ENCODE data around the gene UQCR11.
"Not testable (repeated sequence)": the region's sequence is repeated elsewhere in the genome, so short reads cannot be mapped to it uniquely, and the experiment has no call there.

UQCR11 gene

DNA sequence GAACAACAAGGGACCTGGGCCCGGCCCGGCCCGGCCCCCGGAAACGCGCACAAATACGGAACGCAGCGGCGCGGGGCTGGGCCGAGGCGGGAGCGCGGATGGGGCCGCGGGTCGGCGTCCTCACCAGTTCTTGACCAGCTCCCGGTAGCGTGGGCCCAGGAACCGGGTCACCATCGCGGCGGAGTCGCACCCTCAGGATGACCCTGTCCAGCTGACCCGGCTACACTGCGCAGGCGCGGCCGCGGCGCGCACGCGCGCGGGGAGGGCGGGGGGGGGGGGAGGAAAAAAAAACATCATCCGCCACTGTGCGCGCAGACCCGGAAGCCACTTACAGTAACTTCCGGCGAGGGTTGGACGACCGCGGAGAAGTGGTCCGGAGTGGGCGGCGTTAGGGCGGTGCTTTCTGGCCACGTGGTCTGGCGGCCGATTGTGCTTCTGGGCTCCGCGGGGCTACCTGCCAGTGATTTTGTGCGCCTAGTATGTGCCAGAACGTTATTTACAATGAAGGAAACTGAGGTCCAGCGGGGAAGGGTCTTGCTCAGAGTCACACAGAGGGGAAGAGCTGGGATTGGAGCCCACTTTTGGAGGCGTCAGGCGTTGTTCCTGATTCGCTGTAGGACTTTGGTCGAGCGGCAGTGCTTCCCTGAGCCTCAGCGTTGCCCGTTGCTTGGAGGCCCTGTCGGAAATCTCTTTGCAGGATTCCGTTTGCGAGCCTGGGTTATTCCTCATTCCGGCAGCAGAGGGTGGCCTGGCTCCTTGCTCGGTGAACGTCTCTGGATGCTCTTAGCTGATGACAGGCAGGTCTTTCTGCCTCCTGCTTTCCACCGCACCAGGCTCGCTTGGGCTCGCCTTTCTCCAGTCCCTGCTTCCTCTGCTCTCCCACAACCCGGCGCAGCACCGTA, at the start of gene UQCR11:
UQCR11 (minus strand) TSS at position 227 of the 902 bp plus-strand sequence; CDS start at position 174, 53 bp downstream.
- peak; percentile 93 for DNase-seq

DNA sequence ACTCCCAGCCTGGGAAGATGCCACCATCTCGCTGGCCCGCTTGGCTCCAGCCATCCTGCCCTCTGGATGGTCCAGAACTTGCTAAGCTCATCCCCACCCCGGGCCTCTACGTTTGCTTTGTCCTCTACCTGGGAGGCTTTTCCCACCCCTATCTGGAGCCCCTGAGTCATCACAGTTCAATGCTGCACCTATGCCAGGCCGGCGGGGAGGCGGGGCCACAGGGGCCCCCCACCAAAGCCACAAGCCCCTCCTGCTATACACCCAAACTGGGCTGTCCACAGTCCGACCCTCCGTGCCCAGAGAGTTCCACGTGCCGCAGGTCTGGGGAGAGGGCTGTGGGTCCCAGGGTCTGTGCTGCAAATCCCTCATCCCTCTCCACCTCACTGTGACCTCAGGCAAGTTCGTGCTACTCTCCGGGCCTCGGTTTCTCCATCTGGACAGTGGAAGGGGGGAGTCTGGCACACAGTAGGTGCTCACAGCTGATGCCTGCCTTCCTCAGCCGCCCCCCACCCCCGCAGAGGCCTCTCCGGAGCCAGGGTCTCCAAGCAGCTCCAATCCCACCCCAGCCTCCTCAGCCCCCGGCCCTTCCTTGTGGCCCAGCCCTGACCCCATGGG, 49.0 kb upstream of the UQCR11 start:
- DNase-seq = no peak

DNA sequence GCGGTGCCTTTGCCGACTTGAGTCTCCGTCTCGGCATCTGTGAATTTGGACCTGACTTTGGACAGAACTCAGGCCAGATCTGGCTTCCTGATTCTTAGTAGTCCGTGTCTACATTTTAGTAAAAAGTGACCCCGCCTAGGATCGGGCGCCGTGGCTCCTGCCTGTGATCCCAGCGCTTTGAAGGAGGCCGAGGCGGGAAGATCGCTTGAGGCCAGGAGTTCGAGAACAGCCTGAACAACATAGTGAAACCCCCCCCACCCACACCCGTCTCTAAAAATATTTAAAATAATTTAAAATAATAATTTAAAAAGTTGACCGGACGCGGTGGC, 48.0 kb upstream of the UQCR11 start:
- no peak for DNase-seq

GRCh38 chr19:1652471-1653299, 47.4 kb upstream of the UQCR11 start, which contains the start of gene TCF3:
TSS of gene TCF3 (minus strand) at chr19:1652615. CDS start at chr19:1650248, 2,367 bp downstream.
- peak; percentile 99 to 100 for DNase-seq

- DNase-seq = peak in 1 of 2 donors; percentile 47
Measured at GRCh38 chr19:1651568-1652291, 46.5 kb upstream of the UQCR11 start.

GRCh38 chr19:1650650-1651567, 45.6 kb upstream of the UQCR11 start:
- peak; percentile 67 to 83 for DNase-seq

DNA sequence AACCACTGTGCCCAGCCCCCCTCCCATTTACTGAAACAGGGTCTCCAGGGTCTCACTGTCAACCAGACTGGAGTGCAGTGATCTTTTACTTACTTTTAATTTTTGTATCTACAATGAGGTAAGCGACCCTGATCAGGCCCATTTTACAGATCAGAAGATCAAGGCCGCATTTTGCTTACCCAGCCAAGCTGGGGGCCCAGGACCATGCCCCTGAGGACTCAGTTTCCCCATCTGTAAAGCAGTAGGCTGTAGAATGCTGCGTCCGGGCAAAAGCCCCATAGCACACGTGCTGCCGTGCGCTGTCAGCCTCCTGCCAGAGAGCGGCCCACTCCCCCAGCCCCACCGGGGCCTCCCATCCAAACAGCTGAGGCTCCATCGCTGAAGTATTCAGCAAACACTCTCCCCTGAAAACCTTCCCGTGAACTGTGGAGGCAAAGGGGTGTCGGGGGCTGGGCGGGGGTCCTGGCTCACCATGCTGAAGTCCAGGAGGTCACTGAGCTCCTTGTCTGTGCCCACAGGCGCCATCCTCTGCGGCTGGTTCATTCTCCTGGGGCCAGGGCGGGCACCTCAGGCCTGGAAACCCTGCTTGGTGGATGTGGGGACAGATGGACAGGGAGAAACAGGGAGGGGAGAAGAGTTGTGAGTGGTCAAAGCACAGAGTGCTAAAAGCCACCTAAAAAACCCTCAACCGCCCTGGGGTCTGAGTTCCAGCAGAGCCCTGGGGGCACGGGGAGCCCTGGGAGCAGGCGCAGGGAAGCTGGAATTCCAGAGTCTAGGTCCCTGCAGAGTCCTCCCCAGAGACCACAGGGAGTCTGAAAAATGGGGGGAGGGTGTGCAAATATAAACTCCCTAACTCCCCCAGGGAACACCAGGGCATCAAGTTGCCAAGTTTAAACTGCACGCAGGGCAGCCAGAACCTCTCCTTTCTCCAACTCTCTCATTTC, 44.7 kb upstream of the UQCR11 start:
- DNase-seq = no peak

GRCh38 chr19:1648920-1649541, 43.8 kb upstream of the UQCR11 start:
- no peak for DNase-seq

DNA sequence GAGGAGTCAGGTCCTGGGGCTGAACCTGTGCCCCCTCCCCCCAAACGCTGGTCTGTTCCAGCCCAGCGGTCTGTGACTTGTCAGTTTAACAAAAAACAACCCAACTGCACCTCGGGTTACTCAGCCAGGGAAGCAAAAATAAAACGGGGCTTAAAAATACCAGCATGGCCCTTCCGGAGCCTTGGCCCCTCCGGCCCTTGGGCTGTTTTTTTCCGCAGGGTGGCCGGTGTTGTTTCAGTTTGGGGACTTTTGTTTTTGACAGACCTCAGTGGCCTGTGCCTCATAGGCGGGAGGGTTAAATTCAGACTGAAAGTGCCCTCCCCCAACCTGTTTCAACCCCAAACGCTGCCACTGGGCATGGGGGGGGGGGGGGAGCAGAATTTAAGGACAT, 43.2 kb upstream of the UQCR11 start:
- DNase-seq = no peak

- DNase-seq = no peak
Measured at GRCh38 chr19:1647501-1648458, 42.5 kb upstream of the UQCR11 start.

DNA sequence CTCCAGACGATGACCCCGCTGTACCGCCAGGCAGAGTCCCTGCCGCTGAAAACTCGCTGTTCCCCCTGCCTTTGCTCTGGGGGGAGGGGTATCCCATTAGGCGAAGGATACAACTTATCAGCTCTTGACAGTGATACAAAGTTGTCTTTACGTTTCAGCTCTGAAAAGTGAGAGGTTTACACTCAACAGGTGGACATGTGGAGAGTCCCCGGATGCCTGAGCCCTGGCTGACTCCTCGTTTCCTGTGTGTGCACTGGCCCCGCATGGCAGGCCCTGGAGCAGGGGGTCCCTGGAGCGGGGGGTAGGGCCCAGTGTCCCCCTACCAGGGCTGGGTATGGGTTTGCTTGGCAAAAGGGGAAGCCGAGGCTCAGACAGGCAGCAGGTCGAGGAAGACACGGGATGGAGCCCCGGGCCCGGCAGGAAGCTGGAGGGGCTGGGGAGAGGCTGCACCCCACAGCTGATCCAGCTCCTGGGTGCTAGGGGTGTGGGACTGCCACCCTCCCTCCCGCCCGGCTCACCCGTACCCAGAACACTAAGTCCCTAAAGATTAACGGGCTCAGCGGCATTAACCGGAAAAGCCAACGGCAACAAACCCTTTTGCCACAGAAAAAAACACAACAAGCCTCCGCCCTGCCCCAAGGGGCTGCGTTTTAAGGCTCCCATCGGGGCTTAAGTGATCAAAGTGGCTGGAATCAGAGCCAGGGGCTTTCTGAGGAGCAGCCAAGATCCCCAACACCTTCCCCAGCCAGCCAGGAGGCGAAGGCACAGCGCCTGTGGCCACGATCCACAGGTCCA, 41.6 kb upstream of the UQCR11 start:
- DNase-seq = no peak

DNA sequence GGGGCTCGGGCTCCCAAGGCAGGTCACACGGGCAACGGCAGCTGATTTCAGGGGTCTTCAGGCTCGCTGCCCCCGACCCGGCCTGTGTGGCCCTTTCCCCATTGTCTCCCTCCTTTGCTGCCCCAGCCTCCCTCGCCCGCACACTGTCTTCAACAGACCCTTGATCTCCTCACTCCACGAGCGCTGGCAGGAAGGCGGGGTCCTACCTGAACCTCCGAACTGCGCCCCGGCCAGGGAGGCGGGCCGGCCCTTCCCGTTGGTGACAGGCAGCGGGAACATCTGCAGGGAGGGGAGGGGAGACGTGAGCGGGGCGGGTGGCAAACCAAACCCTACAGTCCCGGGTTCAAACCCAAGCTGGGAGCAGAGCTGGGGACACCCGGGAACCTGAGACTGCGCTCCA, 40.9 kb upstream of the UQCR11 start:
- no peak for DNase-seq

DNA sequence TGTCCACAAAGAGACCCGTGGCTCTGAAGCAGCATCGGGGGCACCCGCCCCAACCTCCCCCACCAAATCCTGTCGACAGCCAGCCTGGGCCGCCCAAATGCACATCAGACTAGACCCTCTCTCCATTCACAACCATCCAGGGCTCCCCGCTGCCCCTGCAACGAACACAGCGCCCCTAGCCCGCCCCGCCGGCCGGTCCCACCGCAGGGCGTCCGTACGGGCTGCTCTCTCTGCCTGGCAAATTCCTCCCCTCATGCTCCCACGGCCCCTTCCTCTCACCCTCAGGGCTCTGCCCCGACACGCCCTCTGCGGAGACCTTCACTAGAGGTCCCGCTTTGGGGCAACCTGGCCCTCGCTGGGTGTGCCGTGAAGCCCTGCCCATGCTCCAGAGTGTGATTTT, 40.0 kb upstream of the UQCR11 start:
- DNase-seq = no peak

DNA sequence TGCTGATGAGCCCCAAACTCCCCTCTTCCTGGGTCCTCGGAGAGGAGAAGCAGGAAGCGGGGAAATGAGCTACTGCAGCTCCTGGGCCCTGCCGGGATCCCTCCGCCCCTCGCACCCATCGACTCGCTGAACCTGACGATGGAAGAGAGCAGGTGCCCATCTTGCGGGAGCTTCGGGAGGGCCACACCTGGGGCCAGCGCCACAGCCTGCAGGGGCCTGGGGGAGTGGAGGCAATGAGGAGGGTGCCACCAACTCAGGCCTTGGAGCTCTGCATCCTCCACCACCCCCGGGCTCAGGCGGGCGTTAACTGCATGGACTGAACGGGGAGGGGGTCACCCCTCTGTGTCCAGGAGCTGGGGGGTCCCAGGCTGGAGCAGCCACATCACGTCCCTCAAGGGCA, 38.8 kb upstream of the UQCR11 start:
- DNase-seq = no peak

- not testable (repeated sequence) for DNase-seq
Measured at GRCh38 chr19:1640893-1641448, 35.7 kb upstream of the UQCR11 start.

- DNase-seq = no peak
Measured at GRCh38 chr19:1636325-1637236, 31.3 kb upstream of the UQCR11 start.

- no peak for DNase-seq
Measured at GRCh38 chr19:1634938-1635243, 29.6 kb upstream of the UQCR11 start.
